ENCODE results near the gene STH.

DNA sequence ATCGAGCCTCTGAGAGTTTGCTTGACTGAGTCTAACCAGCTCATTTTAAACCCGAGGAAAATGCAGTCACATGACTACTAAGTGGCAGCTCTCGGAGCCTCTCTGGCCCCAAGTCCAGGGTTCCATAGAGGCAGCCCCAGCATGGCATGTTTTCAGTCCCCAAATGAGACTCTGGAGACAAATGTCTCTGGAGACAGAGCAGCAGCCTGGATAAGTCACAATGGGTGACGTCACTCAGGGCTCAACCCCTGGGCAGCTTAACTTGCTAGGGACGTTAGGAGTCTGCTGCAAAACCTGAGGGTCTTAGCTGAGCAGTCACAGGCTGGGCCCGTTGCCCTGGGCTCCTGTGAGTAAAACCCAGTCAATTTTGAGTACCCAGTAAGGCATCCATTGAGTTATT is 6.9 kb upstream of the STH start:
- TF ChIP-seq, protein P1, sequence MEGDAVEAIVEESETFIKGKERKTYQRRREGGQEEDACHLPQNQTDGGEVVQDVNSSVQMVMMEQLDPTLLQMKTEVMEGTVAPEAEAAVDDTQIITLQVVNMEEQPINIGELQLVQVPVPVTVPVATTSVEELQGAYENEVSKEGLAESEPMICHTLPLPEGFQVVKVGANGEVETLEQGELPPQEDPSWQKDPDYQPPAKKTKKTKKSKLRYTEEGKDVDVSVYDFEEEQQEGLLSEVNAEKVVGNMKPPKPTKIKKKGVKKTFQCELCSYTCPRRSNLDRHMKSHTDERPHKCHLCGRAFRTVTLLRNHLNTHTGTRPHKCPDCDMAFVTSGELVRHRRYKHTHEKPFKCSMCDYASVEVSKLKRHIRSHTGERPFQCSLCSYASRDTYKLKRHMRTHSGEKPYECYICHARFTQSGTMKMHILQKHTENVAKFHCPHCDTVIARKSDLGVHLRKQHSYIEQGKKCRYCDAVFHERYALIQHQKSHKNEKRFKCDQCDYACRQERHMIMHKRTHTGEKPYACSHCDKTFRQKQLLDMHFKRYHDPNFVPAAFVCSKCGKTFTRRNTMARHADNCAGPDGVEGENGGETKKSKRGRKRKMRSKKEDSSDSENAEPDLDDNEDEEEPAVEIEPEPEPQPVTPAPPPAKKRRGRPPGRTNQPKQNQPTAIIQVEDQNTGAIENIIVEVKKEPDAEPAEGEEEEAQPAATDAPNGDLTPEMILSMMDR (IDR thresholded peaks at IDR 0.05) = no peak
- TF ChIP-seq POLR2A (IDR thresholded peaks at IDR 0.05) (no peak), POLR2AphosphoS5 (IDR thresholded peaks at IDR 0.05) (no peak)

All from breast epithelium (tissue), 3 donors.